SW480 (cell line): ENCODE measurements around the gene FGFR2.
"Not testable (repeated sequence)": the region's sequence is repeated elsewhere in the genome, so short reads cannot be mapped to it uniquely, and the experiment has no call there.

Experiments
- DNase-seq: peaks from one replicate; pipeline ENCODE4 v3.0.0-alpha.2; 2016; ENCODE audit warnings: low spot score

The FGFR2 gene

DNA sequence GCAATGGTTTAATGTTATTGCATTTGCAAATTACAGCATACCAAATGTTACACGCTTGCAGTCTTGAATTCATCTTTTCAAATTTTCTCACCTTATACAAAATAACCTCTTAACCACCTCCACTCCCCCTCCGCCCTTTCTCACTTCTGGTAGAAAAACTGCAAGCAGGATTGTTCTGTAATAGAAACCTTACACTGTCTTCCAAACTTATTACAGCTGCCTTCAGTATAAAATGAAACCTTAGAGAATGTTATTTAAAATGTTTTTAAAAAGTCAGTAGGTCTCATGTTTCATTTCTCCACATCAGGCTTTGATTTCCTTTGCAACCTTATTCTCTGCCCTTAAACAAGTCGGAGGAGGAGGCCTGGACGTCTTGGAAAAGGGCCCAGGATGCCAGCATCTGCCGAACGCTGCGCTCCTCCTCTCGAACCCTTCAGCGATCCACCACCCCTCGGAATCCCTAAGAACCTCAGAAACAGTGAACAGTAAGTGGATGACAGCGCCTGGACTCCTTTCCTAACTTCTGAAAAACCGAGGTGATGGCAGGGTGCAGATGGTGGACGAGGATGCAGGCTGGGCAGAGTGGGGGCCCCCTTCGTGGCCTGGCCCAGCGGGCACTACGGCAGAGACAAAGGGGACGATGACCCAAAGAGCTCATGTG, 74.0 kb downstream of the FGFR2 start:
- DNase-seq: no peak

DNA sequence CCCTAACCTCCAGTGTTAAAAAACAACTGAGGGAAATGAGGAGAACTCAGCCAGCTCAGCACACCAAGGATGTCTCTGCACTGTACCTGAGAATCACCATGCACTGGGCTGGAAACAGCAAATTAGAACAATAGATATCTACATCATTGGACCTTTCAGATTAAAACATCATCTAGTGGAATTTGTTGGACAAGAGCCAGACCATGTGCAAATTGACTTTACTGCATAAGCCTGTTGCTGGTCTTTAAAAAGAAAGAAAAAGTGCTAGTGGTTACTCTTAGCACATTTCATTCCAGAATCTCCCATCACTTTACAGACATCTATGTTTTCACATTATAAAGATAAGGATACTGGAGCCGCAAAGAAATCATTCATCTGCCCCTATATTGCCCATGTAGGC, 75.4 kb downstream of the FGFR2 start:
- DNase-seq: no peak

DNA sequence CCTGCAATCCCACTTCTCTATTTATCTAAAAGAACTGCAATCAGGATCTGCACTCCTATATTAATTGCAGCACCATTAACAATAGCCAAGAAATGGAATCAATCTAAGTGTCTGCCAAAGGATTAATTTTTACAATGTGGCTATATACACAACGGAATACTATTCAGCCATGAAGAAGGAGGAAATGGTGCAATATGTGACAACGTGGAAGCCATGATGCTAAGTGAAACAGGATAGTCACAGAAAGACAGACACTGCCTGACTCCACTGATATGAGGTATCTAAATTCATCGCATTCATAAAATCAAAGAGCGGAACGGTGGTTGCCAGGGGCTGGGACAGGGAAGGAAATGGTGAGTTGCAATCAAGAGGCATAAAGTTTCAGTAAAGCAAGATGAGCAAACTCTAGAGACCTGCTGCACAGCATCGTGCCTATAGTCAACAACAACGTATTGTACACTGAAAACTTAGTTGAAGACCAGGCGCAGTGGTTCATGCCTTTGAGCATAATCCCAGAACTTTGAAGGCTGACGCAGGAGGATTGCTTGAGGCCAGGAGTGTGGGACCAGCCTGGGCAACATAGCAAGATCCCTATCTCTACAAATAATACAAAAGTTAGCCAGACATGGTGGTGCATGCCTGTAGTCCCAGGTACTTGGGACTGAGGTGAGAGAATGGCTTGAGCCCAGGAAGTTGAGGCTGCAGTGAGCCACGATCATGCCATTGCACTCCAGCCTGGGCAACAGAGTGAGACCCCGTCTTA, 76.3 kb downstream of the FGFR2 start:
- no peak for DNase-seq

DNA sequence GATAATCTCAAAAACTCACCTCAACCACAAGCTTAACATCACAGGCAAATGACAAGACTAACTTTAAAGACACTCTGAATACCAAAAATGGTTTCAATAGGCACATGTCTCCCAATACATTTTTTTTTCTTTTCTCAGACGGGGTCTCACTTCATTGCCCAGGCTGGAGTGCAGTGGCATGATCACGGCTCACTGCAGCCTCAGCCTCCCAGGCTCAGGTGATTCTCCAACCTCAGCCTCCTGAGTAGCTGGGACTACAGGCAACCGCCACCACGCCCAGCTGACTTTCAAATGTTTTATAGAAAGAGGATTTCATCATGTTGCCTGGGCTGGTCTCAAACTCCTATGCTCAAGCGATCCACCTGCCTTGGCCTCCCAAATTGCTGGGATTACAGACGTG, 77.7 kb downstream of the FGFR2 start:
- not testable (repeated sequence) for DNase-seq

DNA sequence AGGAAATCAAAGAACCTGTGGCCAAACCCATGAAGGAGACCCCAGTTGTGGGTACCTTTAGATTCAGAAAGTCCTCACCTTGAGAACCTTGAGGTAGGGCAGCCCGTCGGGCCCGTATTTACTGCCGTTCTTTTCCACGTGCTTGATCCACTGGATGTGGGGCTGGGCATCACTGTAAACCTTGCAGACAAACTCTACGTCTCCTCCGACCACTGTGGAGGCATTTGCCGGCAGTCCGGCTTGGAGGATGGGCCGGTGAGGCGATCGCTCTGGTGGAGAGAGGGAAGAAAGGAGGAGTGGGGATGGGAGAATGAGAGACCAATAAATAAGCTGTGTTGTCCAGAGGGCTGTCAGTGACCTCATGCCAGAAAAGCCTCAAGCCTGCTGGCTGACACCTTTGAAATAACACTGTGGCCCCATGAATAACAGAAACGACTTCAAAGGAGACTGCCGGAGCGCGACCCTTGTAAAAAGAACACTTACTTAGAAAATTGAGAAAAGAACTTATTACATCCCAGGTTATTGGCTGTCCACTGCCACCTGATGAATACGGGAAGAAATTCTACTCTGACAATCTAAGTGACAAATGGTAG, 78.2 kb downstream of the FGFR2 start:
- no peak for DNase-seq

DNA sequence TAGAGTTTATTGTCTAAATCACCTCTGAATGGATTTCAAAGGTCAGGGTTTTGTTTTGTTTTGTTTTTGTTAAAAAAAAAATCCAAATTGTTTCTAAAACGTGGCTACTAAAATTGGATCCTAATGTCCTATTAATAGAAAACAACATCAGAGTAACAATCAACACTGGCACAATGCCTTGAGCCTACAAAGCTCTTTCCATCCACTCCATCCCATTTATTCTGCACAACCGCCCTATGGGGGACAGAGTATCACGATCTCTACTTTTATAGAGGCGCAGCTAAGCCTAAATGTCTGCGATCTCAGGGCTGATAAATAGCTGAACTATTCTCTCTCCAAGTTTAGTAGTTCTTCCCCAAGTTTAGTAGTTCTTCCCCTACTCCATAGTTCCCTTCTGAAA, 78.8 kb downstream of the FGFR2 start:
- no peak for DNase-seq

DNA sequence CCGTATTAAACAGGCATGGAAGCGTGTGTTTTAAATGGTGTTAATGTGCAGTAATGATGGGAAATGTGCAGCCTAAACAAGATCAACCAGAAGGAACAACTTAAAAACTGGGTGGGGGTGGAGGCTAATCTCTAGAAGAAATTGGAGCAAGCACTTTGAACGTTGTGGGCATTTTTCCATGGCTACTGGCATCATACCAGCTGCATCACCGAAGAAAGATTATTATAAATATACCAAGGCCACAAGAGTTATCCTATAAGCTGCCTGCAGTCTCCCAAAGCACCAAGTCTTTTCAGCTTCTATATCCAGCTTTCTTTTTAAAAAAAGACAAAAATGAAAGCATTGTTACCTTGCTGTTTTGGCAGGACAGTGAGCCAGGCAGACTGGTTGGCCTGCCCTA, 79.9 kb downstream of the FGFR2 start:
- no peak for DNase-seq

DNA sequence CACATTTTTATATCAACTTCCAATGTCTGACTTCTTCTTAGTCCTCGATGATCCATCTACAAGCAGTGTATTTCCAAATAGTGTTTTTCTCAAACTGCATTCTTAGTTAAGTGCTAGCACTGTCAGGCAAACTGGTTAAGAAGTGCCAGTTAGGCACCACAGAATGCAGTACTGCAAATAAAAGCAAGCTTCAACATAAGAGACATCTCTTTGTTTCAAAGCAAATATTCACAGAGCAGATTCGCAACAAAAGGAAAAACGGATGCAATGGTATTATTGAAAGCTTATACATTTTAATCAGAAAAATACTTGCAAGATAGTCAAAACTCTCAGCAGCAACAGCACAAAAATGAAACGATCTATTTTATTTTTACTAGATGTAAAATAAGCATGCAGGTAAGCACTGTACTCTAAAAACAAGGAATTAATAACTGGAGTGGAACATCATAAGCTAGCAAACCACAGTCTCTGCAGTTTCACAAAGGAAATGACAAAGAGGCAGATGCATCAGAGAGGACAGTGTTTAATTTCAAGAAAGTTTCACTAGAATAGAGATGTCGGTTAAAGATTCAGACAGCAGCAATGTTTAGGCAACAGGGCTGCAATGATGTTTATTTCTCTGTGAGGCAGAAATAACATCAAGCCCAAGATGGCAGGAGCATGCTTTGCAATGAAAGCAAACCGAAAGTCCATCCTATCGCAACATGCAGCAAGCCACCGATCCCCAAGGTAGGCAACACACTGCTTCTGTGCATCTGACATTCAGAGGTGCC, 82.0 kb downstream of the FGFR2 start:
- no peak for DNase-seq

DNA sequence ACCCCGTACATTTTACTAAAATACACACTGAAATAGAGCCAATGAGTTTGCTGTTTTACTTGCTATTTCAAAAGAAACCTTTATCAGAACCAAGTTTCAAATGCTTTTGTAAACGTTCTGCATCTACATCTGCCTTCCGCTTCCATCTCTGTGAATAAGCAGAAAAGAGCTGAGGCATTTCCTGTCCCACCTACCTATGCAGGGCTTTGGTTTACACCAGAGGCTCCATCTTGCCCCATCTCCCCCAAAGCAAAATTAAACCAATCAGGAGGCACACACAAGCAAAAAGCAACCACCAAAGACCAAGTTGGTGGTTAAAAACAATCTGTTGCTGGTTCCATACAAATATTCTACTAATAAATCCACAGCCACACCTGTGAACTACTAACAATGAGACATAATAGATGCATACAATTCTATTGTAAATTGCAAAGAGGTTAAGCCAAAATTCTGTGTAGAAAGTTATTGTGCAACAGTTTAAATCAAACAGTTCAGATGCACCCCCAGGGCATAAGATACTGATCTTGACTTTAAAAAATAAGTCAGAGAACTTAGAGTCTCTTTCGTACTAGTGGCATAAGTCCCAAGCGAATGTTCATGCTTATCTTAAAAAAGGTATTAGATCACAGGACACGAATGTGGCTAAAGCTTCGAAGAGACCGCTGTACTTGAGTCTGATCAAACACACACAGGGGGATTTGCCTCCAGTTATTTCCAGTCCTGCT, 83.9 kb downstream of the FGFR2 start:
- no peak for DNase-seq

DNA sequence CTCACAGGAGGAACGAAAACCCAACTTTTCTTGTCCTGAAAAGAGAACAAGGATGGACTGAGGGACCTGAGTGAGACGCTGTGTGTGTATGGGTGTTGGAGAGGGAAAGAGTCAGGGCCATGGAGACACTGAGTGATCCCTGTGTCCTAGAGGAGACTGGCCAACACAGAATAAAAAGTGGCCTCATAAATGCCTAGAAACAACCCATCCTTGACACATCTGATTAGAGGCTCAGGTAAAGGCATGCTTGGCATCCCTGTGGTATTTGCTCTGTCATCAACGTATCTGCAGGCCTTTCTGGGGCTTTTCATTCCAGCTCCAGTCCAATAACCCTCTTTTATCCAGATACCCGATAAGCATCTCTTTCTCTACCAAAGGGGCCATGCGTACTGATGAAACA, 86.3 kb downstream of the FGFR2 start:
- peak; percentile 54 for DNase-seq

DNA sequence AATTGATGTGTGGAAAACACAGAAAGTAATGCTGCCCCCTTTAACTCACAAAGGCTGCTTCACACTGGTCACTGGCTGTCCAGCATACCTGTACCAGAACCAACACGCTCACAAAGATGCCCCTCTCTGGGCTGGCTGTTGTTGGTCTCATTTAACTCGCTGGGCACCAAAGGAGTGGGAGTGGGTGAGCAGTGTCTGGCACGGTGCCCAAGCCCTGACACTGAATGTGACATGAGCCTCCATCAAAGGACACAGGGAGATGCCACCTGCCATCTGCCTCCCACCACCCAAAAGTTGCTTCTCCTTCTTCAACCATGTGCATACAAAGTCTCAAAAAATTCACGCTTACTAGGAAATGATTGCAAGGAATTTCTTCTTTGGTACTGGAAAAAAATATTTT, 86.8 kb downstream of the FGFR2 start:
- no peak for DNase-seq

DNA sequence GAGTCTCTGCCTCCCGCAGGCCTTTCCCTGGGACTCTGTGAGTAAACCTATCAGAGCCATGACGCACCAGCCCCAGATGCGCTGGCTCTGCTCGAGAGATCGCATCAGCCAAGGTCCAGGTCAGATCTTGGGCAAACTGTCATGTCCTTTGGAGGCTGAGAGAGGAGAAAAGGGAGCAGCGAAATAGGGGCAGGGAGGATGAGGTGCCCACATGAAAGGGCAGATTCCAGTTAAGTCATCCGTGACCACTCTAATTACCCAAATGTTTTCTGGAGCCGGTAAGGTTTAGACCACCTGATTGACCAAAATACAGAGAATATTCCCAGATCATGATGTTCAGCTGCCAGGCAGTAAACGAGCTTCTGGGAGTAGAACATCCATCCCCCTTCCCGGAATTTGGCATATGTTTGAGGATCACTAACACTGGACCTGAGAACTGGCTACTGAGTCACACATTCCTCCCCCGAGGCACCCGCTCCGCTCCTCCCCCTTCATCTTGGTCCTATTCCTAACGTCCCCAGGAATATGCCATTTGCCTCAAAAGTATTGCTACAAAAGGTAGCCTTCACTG, 88.0 kb downstream of the FGFR2 start:
- peak; percentile 63 for DNase-seq

DNA sequence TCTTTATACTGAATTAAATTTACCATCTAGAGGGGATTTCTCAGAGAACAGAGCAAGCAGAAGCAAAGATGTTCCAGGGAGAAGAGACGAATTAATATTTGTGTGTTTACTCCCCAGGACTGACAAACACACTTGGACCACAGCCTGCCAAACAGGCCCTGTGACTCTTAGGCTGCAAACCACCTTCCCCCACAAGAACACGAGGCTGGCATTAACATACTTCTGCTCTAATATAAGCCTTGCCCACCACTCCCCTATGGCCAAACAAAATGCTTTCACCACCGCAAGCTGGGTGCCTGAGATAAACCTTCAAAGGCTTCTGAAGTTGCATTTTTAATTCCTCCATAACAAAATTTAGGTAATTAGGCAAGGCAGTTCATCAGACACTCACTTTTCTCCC, 88.4 kb downstream of the FGFR2 start:
- no peak for DNase-seq

DNA sequence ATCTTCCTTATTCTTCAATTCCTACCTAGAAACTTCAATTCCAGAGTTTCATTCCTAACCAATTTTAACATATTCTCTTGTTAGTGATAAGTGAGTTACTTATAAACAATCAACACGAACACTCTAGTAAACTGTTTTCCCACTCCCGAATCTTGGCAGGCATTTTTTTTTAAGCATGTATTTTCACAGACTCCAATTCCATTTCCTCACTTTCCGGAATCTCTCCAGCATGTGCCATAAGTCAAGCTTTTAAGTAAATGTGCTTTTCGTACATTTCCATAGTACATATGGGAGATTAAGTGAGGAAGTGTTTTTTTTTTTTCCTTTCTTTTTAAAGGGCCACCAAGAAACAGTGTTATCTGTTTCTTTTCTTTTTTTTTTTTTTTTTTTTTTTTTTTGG, 89.1 kb downstream of the FGFR2 start:
- DNase-seq: no peak

DNA sequence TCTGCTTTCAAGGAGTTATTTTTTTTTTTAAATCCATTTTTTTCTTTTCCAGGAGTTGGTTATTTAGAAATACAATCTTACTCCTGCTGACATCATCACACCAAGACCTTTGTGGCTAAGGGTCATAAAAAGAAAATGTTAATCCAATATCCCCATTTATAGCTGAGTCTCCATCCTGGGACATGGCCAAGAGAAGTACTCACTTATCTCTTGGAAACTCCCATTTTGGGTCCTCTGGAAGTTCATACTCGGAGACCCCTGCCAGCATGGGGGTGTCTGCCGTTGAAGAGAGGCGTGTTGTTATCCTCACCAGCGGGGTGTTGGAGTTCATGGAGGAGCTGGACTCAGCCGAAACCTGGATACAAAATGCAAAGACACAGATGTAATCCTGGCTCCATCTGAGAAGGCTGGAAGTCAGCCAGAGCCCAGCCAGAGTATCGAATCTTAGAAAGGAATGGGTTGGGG, 94.6 kb downstream of the FGFR2 start:
- DNase-seq: no peak

DNA sequence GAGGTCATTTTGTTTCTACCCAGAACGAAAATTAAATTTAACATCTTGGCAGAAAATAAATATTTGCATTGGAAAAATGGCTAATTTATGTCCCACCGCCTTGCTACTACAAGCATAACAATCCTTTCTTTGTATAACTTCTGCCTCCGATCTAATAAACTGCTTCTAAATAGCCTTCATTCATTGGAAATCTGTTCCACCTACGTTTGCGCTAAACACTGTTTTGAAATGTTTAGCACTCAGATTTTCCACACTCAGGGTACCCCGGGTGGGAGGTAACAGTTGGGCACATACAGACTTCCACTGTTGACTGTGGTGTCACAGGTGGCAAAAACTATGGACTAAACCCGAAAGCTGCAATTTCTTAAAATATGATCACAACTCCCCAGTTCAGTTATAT, 96.4 kb downstream of the FGFR2 start:
- DNase-seq: no peak

DNA sequence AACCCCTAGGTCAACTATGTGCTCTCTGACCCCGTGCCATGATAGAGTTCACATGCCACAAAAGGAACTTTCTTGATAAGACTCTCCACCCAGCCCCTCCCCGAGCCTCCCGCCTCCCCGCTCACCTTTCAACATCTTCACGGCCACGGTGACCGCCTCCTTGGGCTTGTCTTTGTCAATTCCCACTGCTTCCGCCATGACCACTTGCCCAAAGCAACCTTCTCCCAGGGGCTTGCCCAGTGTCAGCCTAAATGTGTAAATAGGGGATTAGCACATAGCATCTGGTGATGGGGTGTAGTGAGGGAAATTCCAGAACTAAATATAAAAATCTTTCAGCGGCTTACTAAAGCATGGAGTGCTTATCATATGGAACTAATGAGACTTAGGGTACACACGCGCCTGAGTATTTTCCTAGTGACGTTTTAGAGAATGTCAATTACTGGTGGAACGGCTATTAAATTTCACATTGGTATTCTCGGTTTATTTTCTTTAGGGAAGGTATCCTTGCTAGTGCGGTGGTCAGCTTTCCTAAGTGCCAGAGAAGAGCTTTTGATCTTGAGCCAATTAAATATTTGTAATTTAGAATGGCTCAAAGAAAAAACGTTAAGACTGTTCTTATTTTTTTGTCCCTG, 97.4 kb downstream of the FGFR2 start:
- no peak for DNase-seq

DNA sequence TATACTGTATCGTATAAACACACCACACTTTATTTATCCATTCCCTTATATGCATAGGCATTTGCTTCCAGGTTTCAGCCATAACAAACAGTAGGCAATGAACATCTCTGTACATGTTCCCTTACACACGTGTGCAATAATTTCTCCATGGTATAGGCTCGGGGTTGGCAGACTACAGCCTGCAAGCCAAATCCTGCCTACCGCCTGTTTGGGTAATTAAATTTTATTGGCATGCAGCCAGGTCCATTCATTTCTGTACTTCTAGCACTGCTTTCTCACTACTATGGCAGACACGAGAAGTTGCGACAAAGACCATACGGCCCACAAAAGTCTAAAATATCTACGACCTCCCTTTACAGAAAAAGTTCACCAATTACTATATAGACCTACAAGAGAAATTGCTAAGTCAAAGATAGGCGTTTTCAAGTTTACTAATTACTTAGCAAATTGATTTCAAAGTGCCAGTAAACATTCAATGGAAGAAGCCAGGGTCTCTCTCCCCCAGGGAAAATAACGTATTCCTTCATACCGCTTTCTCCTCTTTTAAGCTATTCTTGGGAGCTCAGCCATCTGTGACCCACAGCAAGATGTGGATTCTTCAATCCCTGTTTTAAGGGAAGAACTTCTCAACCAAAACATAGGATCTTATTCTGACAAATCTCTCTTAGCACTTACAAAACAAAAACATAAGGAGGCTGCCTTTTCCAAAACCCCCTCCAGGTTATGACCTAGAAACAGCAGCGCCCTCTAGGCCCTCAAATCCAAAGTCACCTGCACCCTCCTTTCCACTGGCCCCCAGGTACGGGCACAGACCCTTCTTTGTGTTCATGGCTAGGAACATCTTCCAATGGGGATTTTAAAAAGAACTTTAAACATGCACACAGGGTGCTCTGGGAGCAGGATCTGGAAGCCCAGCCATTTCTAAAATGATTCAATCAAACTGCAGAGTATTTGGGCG, 100.5 kb downstream of the FGFR2 start:
- DNase-seq: no peak

DNA sequence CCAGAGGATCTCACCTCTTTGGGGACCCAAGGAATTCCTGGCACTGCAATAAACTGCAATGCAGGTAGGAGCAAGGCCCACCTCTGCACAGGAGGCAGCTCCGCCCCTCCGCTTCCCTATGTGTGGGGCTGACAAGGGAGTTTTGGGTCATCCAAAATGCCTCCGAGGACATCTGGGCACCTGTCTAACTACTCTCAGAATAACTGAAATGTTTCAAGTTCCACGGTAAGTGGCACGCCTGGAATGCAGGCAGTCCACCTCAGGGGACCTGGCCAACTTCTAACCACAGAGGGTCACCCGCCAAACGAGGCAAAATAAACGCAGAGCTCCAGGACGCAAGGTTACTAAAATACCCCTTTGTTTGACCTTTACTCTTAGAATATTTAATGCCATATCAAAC, 102.5 kb downstream of the FGFR2 start:
- DNase-seq: peak; percentile 8

DNA sequence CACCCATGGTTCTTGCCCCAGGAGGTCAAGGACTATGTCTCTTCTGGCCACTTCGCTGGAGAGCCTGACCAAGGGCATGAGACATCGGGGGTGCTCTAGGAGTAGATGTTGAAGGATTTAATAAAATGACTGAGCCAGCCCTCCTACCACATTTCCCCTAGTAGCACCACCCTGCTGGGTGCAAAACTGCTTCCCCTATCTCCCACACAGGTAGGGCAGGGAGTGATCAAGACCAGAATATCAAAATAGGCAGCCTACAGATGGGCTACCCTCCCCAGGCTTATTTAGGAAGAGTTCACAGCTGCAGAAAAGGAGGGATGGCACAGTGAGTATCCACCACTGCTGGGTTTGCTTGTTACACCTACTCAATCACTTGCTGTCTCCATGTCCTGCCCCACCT, 103.9 kb downstream of the FGFR2 start:
- no peak for DNase-seq
